ENCODE results near the gene DMBT1.

The DMBT1 gene

GRCh38 chr10:122548407-122549085, 12.0 kb upstream of the DMBT1 start:
- H3K4me1 ChIP-seq (ENCODE audit: control insufficient read depth, insufficient read depth, low read length, poor library complexity, severe bottlenecking) = no peaks in the 10 kb centered on the region
- H3K27ac ChIP-seq (ENCODE audit: low read depth, low read length, severe bottlenecking) = no peak overlapping the region
- H3K9me3 ChIP-seq (ENCODE audit: control insufficient read depth, low read length) = no peaks in the 10 kb centered on the region
- H3K36me3 ChIP-seq (ENCODE audit: control insufficient read depth, insufficient read depth, low read length) = no peaks in the 10 kb centered on the region
- 90 to 95% methylated on average over 4 to 10 of the region's 11 CpGs for WGBS, 2 experiments (ENCODE audit: insufficient coverage in 2 of 2)
- no peak overlapping the region for H3K4me3 ChIP-seq (ENCODE audit: extremely low read depth, insufficient read depth, low read length, poor library complexity, severe bottlenecking)

DNA sequence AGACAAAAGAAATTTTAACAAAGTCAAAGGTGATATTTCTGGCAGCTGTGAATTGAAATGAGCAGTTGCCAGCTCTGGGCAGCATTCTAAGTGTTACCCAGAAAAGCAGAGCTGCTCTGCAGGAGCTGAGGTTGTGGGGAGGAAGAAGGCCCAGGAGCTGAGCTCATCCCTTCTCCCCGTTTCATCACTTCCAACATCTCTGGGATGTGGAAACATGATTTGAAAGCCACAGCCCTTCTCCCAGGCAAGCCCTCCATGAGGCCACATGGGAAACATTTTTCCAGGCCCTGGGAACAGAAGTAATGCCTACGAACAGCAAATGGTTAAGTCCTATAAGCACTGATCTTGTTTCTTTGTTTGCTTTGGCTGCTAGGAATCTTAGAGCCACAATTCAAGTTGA, 10.9 kb upstream of the DMBT1 start:
- no peaks in the 10 kb centered on the region for H3K9me3 ChIP-seq (ENCODE audit: control insufficient read depth, low read length)
- H3K27ac ChIP-seq (ENCODE audit: low read depth, low read length, severe bottlenecking) = no peak overlapping the region
- no peak overlapping the region for H3K4me3 ChIP-seq (ENCODE audit: extremely low read depth, insufficient read depth, low read length, poor library complexity, severe bottlenecking)
- H3K4me1 ChIP-seq (ENCODE audit: control insufficient read depth, insufficient read depth, low read length, poor library complexity, severe bottlenecking) = no peaks in the 10 kb centered on the region
- 91 to 100% methylated on average over 1 of the region's 2 CpGs for WGBS, 2 experiments (ENCODE audit: insufficient coverage in 2 of 2)
- no peaks in the 10 kb centered on the region for H3K36me3 ChIP-seq (ENCODE audit: control insufficient read depth, insufficient read depth, low read length)

GRCh38 chr10:122550427-122550826, 10.1 kb upstream of the DMBT1 start:
- Histone ChIP-seq H3K36me3 (ENCODE audit: control insufficient read depth, insufficient read depth, low read length) (no peaks in the 10 kb centered on the region), H3K9me3 (ENCODE audit: control insufficient read depth, low read length) (no peaks in the 10 kb centered on the region), H3K4me3 (ENCODE audit: extremely low read depth, insufficient read depth, low read length, poor library complexity, severe bottlenecking) (no peak overlapping the region), H3K4me1 (ENCODE audit: control insufficient read depth, insufficient read depth, low read length, poor library complexity, severe bottlenecking) (no peaks in the 10 kb centered on the region), H3K27ac (ENCODE audit: low read depth, low read length, severe bottlenecking) (no peak overlapping the region)
- WGBS, 2 experiments (ENCODE audit: insufficient coverage in 2 of 2) = 97 to 100% methylated on average over 6 to 8 of the region's 9 CpGs

- no peaks in the 10 kb centered on the region for H3K9me3 ChIP-seq (ENCODE audit: control insufficient read depth, low read length)
- H3K36me3 ChIP-seq (ENCODE audit: control insufficient read depth, insufficient read depth, low read length) = no peaks in the 10 kb centered on the region
- H3K4me3 ChIP-seq (ENCODE audit: extremely low read depth, insufficient read depth, low read length, poor library complexity, severe bottlenecking) = no peak overlapping the region
- no peaks in the 10 kb centered on the region for H3K4me1 ChIP-seq (ENCODE audit: control insufficient read depth, insufficient read depth, low read length, poor library complexity, severe bottlenecking)
- H3K27ac ChIP-seq (ENCODE audit: low read depth, low read length, severe bottlenecking) = no peak overlapping the region
- 100% methylated on average over 2 of the region's 3 CpGs; no CpG with 5 or more reads in 1 of the 2 experiments for WGBS, 2 experiments (ENCODE audit: insufficient coverage in 2 of 2)
Measured at GRCh38 chr10:122550983-122551382, 9.6 kb upstream of the DMBT1 start.

DNA sequence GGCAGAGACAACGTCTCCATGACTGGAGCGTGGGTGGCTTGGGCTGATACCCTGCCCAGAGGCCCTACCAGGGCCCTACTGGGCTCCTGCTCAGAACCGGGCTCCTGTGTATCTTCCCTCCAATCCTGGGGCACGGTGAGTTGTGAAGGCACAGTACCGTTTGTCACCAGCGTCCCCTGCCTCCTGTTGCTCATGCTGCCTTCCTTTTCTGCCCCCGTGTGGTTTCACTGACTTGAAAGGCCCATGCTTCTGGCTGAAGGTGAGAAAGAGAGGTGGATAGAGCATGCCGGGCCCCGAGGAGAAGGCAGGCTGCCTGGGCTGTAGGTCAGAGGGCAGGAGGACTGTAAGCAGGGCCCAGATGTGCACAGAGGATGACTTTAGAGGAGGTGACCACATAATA, 9.1 kb upstream of the DMBT1 start:
- 61 to 87% methylated on average over 6 to 7 of the region's 9 CpGs for WGBS, 2 experiments (ENCODE audit: insufficient coverage in 2 of 2)
- Histone ChIP-seq H3K27ac (ENCODE audit: low read depth, low read length, severe bottlenecking) (no peak overlapping the region), H3K9me3 (ENCODE audit: control insufficient read depth, low read length) (no peaks in the 10 kb centered on the region), H3K36me3 (ENCODE audit: control insufficient read depth, insufficient read depth, low read length) (no peaks in the 10 kb centered on the region), H3K4me1 (ENCODE audit: control insufficient read depth, insufficient read depth, low read length, poor library complexity, severe bottlenecking) (no peaks in the 10 kb centered on the region), H3K4me3 (ENCODE audit: extremely low read depth, insufficient read depth, low read length, poor library complexity, severe bottlenecking) (no peak overlapping the region)

GRCh38 chr10:122553341-122553740, 7.2 kb upstream of the DMBT1 start:
- Histone ChIP-seq H3K27ac (ENCODE audit: low read depth, low read length, severe bottlenecking) (no peak overlapping the region), H3K9me3 (ENCODE audit: control insufficient read depth, low read length) (no peaks in the 10 kb centered on the region), H3K4me3 (ENCODE audit: extremely low read depth, insufficient read depth, low read length, poor library complexity, severe bottlenecking) (no peak overlapping the region), H3K36me3 (ENCODE audit: control insufficient read depth, insufficient read depth, low read length) (no peaks in the 10 kb centered on the region), H3K4me1 (ENCODE audit: control insufficient read depth, insufficient read depth, low read length, poor library complexity, severe bottlenecking) (no peaks in the 10 kb centered on the region)
- WGBS, 2 experiments (ENCODE audit: insufficient coverage in 2 of 2) = 93 to 98% methylated on average over 6 of the region's 6 CpGs

DNA sequence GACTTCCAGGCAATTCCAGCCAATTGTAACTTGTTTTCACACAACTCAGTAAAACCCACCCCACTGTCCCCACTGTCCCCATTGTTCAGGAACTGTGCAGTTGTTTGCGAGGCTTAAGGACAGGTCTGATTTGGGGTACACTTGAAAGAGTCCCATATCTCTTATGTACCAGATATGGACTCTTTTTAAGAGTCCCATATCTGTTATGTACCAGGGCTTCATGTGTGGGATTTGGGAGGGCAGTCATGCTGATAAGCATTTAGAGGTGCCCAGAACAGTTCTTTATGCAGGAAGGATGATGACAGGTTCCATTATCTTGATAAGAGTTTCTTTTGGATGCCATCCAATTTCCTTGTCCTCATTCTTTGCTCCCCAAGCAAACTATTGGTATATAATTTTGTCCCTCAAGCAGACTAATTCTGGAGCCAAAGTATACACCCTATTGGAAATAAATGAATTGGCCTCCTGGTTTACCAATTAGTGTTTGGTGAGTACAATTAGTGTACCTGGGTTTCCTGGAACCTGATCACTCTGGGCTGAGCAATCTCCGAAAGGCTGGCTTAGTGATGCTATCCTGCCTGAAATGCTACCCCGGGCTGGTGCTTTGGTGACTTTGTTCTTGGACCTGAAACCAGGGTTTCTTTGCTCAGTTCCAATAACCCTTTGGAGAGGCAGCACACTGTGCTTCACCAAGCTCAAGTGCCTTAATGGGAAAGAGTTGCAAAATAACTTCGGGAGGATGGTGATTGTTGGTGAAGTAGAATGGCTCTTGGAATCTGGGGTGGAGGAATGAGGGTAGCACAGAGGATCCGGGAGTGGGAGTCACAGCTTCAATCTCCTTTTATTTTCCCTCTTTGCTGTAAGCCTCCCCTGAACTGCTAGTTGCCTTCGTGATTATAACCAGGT, 6.2 kb upstream of the DMBT1 start:
- 95 to 100% methylated on average over 3 to 6 of the region's 6 CpGs for WGBS, 2 experiments (ENCODE audit: insufficient coverage in 2 of 2)
- Histone ChIP-seq H3K4me1 (ENCODE audit: control insufficient read depth, insufficient read depth, low read length, poor library complexity, severe bottlenecking) (peaks cover 4% of the 10 kb centered on the region), H3K36me3 (ENCODE audit: control insufficient read depth, insufficient read depth, low read length) (no peaks in the 10 kb centered on the region), H3K27ac (ENCODE audit: low read depth, low read length, severe bottlenecking) (no peak overlapping the region), H3K9me3 (ENCODE audit: control insufficient read depth, low read length) (no peaks in the 10 kb centered on the region), H3K4me3 (ENCODE audit: extremely low read depth, insufficient read depth, low read length, poor library complexity, severe bottlenecking) (no peak overlapping the region)

DNA sequence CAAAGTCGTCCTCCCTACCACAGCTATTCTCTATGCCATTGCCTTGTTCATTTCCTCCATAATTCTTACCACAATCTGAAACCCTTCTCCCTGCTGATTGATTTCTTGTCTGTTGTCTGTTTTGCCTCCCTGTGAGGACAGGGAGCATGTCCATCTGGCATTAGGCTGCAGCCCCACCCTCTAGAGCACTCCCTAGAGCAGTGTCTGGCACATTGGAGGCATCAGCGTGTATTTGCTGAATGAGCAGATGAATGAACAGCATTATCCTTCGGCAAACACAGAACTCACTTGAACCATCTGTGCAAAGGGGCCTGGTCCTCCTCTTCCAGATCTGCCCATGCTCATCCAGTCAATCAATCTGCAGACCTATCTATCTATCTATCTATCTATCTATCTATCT, 5.1 kb upstream of the DMBT1 start:
- H3K27ac ChIP-seq (ENCODE audit: low read depth, low read length, severe bottlenecking) = no peak overlapping the region
- 100% methylated on average over 2 of the region's 3 CpGs for WGBS, 2 experiments (ENCODE audit: insufficient coverage in 2 of 2)
- H3K4me3 ChIP-seq (ENCODE audit: extremely low read depth, insufficient read depth, low read length, poor library complexity, severe bottlenecking) = no peak overlapping the region
- no peaks in the 10 kb centered on the region for H3K36me3 ChIP-seq (ENCODE audit: control insufficient read depth, insufficient read depth, low read length)
- H3K9me3 ChIP-seq (ENCODE audit: control insufficient read depth, low read length) = no peaks in the 10 kb centered on the region
- H3K4me1 ChIP-seq (ENCODE audit: control insufficient read depth, insufficient read depth, low read length, poor library complexity, severe bottlenecking) = peaks cover 4% of the 10 kb centered on the region

- Histone ChIP-seq H3K4me3 (ENCODE audit: extremely low read depth, insufficient read depth, low read length, poor library complexity, severe bottlenecking) (no peak overlapping the region), H3K4me1 (ENCODE audit: control insufficient read depth, insufficient read depth, low read length, poor library complexity, severe bottlenecking) (peaks cover 6% of the 10 kb centered on the region), H3K27ac (ENCODE audit: low read depth, low read length, severe bottlenecking) (no peak overlapping the region), H3K36me3 (ENCODE audit: control insufficient read depth, insufficient read depth, low read length) (no peaks in the 10 kb centered on the region), H3K9me3 (ENCODE audit: control insufficient read depth, low read length) (no peaks in the 10 kb centered on the region)
- 47 to 79% methylated on average over 6 to 9 of the region's 9 CpGs for WGBS, 2 experiments (ENCODE audit: insufficient coverage in 2 of 2)
Measured at GRCh38 chr10:122557516-122557915, 3.0 kb upstream of the DMBT1 start.

DNA sequence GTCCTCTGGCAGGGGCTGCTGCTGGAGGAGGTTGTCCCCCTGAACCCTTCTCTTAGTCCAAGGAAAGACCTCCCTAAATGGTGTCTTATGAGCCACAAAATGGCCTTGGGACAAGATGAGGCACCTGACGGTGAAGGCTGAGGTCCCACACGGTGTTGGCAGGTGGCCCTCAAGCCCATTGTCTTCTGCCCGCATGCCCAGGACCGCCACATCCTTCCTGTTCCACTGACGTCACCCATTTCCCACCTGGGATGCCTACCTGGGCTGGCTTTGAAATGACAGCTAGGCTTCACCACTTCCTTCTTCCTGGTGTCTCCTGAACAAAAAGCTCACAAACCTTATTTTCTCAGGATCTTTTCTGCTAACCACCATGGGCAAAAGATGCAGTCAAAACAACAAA, 2.1 kb upstream of the DMBT1 start:
- WGBS, 2 experiments (ENCODE audit: insufficient coverage in 2 of 2) = 90 to 95% methylated on average over 5 of the region's 5 CpGs
- no peak overlapping the region for H3K4me3 ChIP-seq (ENCODE audit: extremely low read depth, insufficient read depth, low read length, poor library complexity, severe bottlenecking)
- H3K4me1 ChIP-seq (ENCODE audit: control insufficient read depth, insufficient read depth, low read length, poor library complexity, severe bottlenecking) = peaks cover 6% of the 10 kb centered on the region

DNA sequence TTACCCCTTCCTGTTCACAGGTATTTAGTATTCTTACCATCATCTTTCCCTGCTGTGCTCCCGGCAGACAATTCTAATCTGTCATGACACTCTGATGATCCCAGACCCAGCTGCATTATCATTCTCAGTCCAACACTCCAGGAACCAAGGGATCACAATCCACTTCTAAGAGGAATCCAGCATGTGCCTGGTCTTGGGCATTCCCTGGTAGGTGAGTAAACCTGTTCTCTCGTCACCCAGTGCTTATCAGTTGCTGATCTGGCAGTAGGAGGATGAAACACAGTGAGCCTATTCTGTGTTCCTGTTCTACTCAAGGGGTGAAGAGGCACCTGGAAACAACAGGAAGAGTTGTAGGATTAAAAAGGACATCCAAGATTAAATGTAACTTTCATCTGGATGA, 1.3 kb upstream of the DMBT1 start:
- no peak overlapping the region for H3K27ac ChIP-seq (ENCODE audit: low read depth, low read length, severe bottlenecking)
- no peaks in the 10 kb centered on the region for H3K9me3 ChIP-seq (ENCODE audit: control insufficient read depth, low read length)
- no peaks in the 10 kb centered on the region for H3K36me3 ChIP-seq (ENCODE audit: control insufficient read depth, insufficient read depth, low read length)
- peaks cover 6% of the 10 kb centered on the region for H3K4me1 ChIP-seq (ENCODE audit: control insufficient read depth, insufficient read depth, low read length, poor library complexity, severe bottlenecking)
- 67 to 92% methylated on average over 1 to 2 of the region's 2 CpGs for WGBS, 2 experiments (ENCODE audit: insufficient coverage in 2 of 2)
- H3K4me3 ChIP-seq (ENCODE audit: extremely low read depth, insufficient read depth, low read length, poor library complexity, severe bottlenecking) = no peak overlapping the region

More for the DNA sequence above, 2.1 kb upstream of the DMBT1 start:
- no peaks in the 10 kb centered on the region for H3K9me3 ChIP-seq (ENCODE audit: control insufficient read depth, low read length)
- no peaks in the 10 kb centered on the region for H3K36me3 ChIP-seq (ENCODE audit: control insufficient read depth, insufficient read depth, low read length)
- H3K27ac ChIP-seq (ENCODE audit: low read depth, low read length, severe bottlenecking) = no peak overlapping the region
